Liver (tissue), 9 donors: Measurements from ENCODE around the gene BTBD7. TPM values are rescaled to one million over a fixed set of nuclear protein-coding genes. Genes with fewer than 3 reads are reported as not detected.

Source experiments
- DNase-seq: peaks from one replicate; pipeline ENCODE4 v3.0.0-alpha.2; 2017; ENCODE audit warnings: low spot score
- H3K27ac ChIP-seq, 2 donors: one replicate each; pipeline ENCODE4 v1.7.0; 2013; ENCODE audit warnings: inconsistent platforms in 2 of 2, low read length in 2 of 2, control low read depth in 1 of 2, low read depth in 1 of 2, mild to moderate bottlenecking in 1 of 2
- H3K27me3 ChIP-seq, 4 donors: one replicate each; pipeline versions ENCODE4 v1.6.1 to v1.7.0; 2013; ENCODE audit warnings: low read length in 3 of 4, inconsistent platforms in 1 of 4, mild to moderate bottlenecking in 1 of 4, moderate library complexity in 1 of 4; ENCODE audit not compliant: control insufficient read depth in 4 of 4, insufficient read depth in 4 of 4
- H3K36me3 ChIP-seq, 4 donors: one replicate each; pipeline versions ENCODE4 v1.6.1 to v1.7.0; 2013; ENCODE audit warnings: low read length in 3 of 4, mild to moderate bottlenecking in 3 of 4, low read depth in 1 of 4, moderate library complexity in 1 of 4; ENCODE audit not compliant: control insufficient read depth in 4 of 4, insufficient read depth in 3 of 4
- H3K4me1 ChIP-seq, 4 donors: one replicate each; pipeline versions ENCODE4 v1.6.1 to v1.7.0; 2013; ENCODE audit warnings: low read length in 3 of 4, mild to moderate bottlenecking in 3 of 4, moderate library complexity in 1 of 4; ENCODE audit not compliant: control insufficient read depth in 4 of 4, insufficient read depth in 4 of 4
- H3K4me3 ChIP-seq, 3 donors: one replicate each; pipeline versions ENCODE4 v1.6.1 to v1.7.0; 2013; ENCODE audit warnings: low read length in 3 of 3, control low read depth in 1 of 3, low read depth in 1 of 3, mild to moderate bottlenecking in 1 of 3
- H3K9ac ChIP-seq, 2 donors: one replicate each; pipeline ENCODE4 v1.7.0; 2013; ENCODE audit warnings: low read length in 2 of 2, mild to moderate bottlenecking in 2 of 2, moderate library complexity in 2 of 2, control low read depth in 1 of 2, low read depth in 1 of 2
- H3K9me3 ChIP-seq, 4 donors: one replicate each; pipeline versions ENCODE4 v1.6.1 to v1.7.0; 2013; ENCODE audit warnings: low read length in 3 of 4; ENCODE audit not compliant: control insufficient read depth in 4 of 4
- EGR1 ChIP-seq, 2 donors: IDR thresholded peaks; 2 replicates each; pipeline ENCODE4 v1.6.1; 2016 to 2018; ENCODE audit warnings: antibody characterized with exemption in 2 of 2, low read depth in 2 of 2
- FOXA1 ChIP-seq: IDR thresholded peaks from 2 replicates; pipeline ENCODE4 v1.6.1; 2016; ENCODE audit warnings: antibody characterized with exemption
- FOXA2 ChIP-seq: IDR thresholded peaks from 2 replicates; pipeline ENCODE4 v1.6.1; 2016; ENCODE audit warnings: antibody characterized with exemption
- GABPA ChIP-seq, 2 donors: IDR thresholded peaks in 1 of 2; conservative IDR thresholded peaks in 1 of 2; 2 replicates each; pipeline ENCODE4 v1.6.1; 2016; ENCODE audit warnings: antibody characterized with exemption in 2 of 2, mild to moderate bottlenecking in 1 of 2, moderate library complexity in 1 of 2
- HNF4A ChIP-seq, 2 donors: conservative IDR thresholded peaks; 2 replicates each; pipeline ENCODE4 v1.6.1; 2016; ENCODE audit warnings: antibody characterized with exemption in 2 of 2, mild to moderate bottlenecking in 2 of 2
- JUND ChIP-seq, 2 donors: IDR thresholded peaks; 2 replicates each; pipeline ENCODE4 v1.6.1; 2016; ENCODE audit warnings: antibody characterized with exemption in 2 of 2
- NR2F2 ChIP-seq: IDR thresholded peaks from 2 replicates; pipeline ENCODE4 v1.6.1; 2016; ENCODE audit warnings: antibody characterized with exemption
- RAD21 ChIP-seq, 2 donors: IDR thresholded peaks; 2 replicates each; pipeline ENCODE4 v1.6.1; 2016; ENCODE audit warnings: antibody characterized with exemption in 2 of 2, mild to moderate bottlenecking in 2 of 2
- RXRA ChIP-seq, 2 donors: IDR thresholded peaks; 2 replicates each; pipeline ENCODE4 v1.6.1; 2017 to 2018; ENCODE audit warnings: antibody characterized with exemption in 2 of 2, mild to moderate bottlenecking in 1 of 2
- SP1 ChIP-seq: IDR thresholded peaks from 2 replicates; pipeline ENCODE4 v1.6.1; 2018; ENCODE audit warnings: antibody characterized with exemption, mild to moderate bottlenecking
- YY1 ChIP-seq: IDR thresholded peaks from 2 replicates; pipeline ENCODE4 v1.6.1; 2016; ENCODE audit warnings: antibody characterized with exemption, mild to moderate bottlenecking
- WGBS: extraction: QIAGEN DNeasy Blood & Tissue Kit; methylation state at CpG from one replicate; pipeline ENCODE4 v1.1.7; 2013; 5-methylcytosine and 5-hydroxymethylcytosine counted together
- polyA plus RNA-seq, 2 donors: library from polyadenylated mRNA; stranded (reverse) in 1 of 2; unstranded in 1 of 2; fragments of 200-250 nt in 1 of 2; fragments of >200 nt in 1 of 2; fragmentation: Nextera tagmentation in 1 of 2; extraction: Ambion mirVana in 1 of 2; gene quantifications; one replicate each; pipeline versions ENCODE4 v1.2.1 to v1.2.3, GENCODE V29; 2013 to 2015
- total RNA-seq, 2 donors: library from RNA; depleted of rRNA; stranded (reverse); fragments of >200 nt; gene quantifications; one replicate each; pipeline ENCODE4 v1.2.3, GENCODE V29; 2014
- TF ChIP-seq, protein P1 (sequence below): IDR thresholded peaks from 2 replicates; pipeline ENCODE4 v1.6.1; 2016; ENCODE audit warnings: antibody characterized with exemption
- TF ChIP-seq, protein P2 (sequence below): fragments of 150-350 bp; IDR thresholded peaks from 2 replicates; pipeline ENCODE4 v1.5.1; 2017; ENCODE audit warnings: improper control_type of control experiment, low read depth, low read length; ENCODE audit not compliant: missing input control
- TF ChIP-seq, protein P3 (sequence below): IDR thresholded peaks from 2 replicates; pipeline ENCODE4 v1.6.1; 2016; ENCODE audit warnings: antibody characterized with exemption
- TF ChIP-seq, protein P4 (sequence below): IDR thresholded peaks from 2 replicates; pipeline ENCODE4 v1.6.1; 2016; ENCODE audit warnings: antibody characterized with exemption, mild to moderate bottlenecking
- TF ChIP-seq, protein P5 (sequence below): IDR thresholded peaks from 2 replicates; pipeline ENCODE4 v1.6.1; 2016; ENCODE audit warnings: antibody characterized with exemption
- donor health status: healthy.
- donor health status: healthy.
- donor health status: healthy.
- donor health status: healthy.
- donor health status: healthy.

The BTBD7 gene
- total and polyA plus RNA-seq, 4 donors, result 4.4 to 17.7 (median 10.2) TPM

DNA sequence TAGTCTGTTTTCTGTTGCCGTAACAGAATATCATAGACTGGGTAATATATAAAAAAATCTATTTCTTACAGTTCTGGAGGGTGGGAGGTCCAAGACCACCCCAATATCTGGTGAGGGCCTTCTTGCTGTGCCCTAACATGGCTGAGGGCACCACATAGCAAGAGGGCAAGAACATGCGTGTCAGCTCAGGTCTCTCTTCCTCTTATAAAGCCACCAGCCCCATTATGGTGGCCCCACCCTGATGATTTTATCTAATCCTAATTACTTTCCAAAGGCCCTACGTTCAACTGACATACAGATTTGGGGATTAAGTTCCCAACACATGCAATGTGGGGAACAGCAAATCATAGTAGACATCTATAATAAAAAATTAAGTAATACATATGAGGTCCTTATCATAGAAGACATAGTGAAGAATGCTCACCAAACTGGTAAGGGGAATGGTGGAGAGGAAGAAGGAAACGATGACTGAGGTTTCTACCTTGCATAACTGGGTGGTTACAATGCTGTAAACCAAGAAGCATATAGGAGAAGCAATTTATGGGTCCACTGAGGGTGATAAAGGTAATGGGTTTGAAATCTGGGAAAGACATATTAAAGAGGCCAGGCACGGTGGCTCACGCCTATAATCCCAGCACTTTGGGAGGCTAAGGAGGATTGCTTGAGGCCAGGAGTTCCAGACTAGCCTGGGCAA lies 27.0 kb downstream of the BTBD7 start:
- no peaks in the 10 kb centered on the region for H3K4me1 ChIP-seq
- 81% methylated on average over 6 of the region's 6 CpGs for WGBS

DNA sequence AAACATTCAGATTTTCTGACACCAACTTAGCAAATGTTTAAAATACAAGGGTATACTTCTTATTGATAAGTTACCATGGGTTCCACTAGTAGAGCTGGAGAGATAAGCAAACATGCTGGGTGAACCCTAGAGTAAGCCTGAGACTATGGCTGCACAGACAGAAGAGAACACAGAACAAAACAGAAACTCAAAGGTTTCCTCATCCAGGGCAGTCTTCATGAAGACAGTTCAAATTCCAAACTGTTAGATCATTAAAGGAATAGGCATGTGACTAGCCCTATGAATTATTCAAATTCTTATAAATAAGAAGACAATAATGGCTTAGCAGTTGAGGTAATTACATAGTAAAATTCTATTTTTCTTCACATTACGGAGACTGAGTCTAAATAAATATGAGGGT lies 28.1 kb downstream of the BTBD7 start:
- H3K4me1 ChIP-seq, result no peaks in the 10 kb centered on the region
- peak in 1 of 2 donors; percentile 15 for TF ChIP-seq HNF4A (conservative IDR thresholded peaks at IDR 0.05)
- no peak for TF ChIP-seq GABPA (IDR thresholded peaks at IDR 0.05 in 1 of 2, conservative IDR thresholded peaks at IDR 0.05 in 1 of 2)
- 97% methylated on average over 1 of the region's 1 CpG for WGBS
- H3K9me3 ChIP-seq, result no peaks in the 10 kb centered on the region
- H3K9ac ChIP-seq, result no peak overlapping the region
- no peak overlapping the region for H3K4me3 ChIP-seq
- DNase-seq, result no peak
- no peaks in the 10 kb centered on the region for H3K27me3 ChIP-seq
- no peaks in the 10 kb centered on the region for H3K36me3 ChIP-seq
- no peak overlapping the region for H3K27ac ChIP-seq

More for the DNA sequence above, 27.0 kb downstream of the BTBD7 start:
- TF ChIP-seq, protein P1, sequence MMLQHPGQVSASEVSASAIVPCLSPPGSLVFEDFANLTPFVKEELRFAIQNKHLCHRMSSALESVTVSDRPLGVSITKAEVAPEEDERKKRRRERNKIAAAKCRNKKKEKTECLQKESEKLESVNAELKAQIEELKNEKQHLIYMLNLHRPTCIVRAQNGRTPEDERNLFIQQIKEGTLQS, result no peak
- Histone ChIP-seq H3K9ac (no peak overlapping the region), H3K36me3 (no peaks in the 10 kb centered on the region), H3K4me3 (no peak overlapping the region), H3K27me3 (no peaks in the 10 kb centered on the region), H3K27ac (no peak overlapping the region), H3K9me3 (no peaks in the 10 kb centered on the region)
- no peak for DNase-seq

DNA sequence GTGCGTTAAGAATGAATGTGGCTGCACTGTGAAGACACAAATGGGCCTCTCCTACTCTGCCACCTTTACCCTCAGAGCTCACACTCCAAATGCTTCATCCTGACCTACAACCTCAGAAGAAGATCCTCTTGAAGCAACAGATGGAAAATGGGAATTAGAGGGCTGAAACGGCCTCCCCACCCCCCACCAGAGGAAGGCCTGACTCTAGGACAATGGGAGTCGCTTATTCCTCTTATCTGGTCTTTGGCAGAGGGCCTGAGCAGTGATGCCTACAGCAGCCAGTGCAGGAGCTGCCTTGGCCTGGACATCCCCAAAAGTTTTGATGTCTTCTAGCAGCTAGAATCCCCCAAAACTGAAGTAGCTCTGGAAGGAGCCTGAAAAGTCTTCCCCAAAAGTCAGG lies 29.2 kb downstream of the BTBD7 start:
- no peaks in the 10 kb centered on the region for H3K27me3 ChIP-seq
- no peak overlapping the region for H3K4me3 ChIP-seq
- no peaks in the 10 kb centered on the region for H3K36me3 ChIP-seq
- peak; percentile 54 for DNase-seq
- no peaks in the 10 kb centered on the region for H3K4me1 ChIP-seq
- 74% methylated on average over 3 of the region's 3 CpGs for WGBS
- no peak overlapping the region for H3K9ac ChIP-seq
- TF ChIP-seq EGR1 (IDR thresholded peaks at IDR 0.05; ENCODE audit: low read depth in 2 of 2), result no peak
- no peak for TF ChIP-seq NR2F2
- no peak for TF ChIP-seq JUND (IDR thresholded peaks at IDR 0.05)
- no peak for TF ChIP-seq RXRA (IDR thresholded peaks at IDR 0.05)
- no peak for TF ChIP-seq YY1
- TF ChIP-seq, protein P2, sequence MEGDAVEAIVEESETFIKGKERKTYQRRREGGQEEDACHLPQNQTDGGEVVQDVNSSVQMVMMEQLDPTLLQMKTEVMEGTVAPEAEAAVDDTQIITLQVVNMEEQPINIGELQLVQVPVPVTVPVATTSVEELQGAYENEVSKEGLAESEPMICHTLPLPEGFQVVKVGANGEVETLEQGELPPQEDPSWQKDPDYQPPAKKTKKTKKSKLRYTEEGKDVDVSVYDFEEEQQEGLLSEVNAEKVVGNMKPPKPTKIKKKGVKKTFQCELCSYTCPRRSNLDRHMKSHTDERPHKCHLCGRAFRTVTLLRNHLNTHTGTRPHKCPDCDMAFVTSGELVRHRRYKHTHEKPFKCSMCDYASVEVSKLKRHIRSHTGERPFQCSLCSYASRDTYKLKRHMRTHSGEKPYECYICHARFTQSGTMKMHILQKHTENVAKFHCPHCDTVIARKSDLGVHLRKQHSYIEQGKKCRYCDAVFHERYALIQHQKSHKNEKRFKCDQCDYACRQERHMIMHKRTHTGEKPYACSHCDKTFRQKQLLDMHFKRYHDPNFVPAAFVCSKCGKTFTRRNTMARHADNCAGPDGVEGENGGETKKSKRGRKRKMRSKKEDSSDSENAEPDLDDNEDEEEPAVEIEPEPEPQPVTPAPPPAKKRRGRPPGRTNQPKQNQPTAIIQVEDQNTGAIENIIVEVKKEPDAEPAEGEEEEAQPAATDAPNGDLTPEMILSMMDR, result no peak
- TF ChIP-seq, protein P1, result no peak
- TF ChIP-seq FOXA2, result no peak
- TF ChIP-seq, protein P3, sequence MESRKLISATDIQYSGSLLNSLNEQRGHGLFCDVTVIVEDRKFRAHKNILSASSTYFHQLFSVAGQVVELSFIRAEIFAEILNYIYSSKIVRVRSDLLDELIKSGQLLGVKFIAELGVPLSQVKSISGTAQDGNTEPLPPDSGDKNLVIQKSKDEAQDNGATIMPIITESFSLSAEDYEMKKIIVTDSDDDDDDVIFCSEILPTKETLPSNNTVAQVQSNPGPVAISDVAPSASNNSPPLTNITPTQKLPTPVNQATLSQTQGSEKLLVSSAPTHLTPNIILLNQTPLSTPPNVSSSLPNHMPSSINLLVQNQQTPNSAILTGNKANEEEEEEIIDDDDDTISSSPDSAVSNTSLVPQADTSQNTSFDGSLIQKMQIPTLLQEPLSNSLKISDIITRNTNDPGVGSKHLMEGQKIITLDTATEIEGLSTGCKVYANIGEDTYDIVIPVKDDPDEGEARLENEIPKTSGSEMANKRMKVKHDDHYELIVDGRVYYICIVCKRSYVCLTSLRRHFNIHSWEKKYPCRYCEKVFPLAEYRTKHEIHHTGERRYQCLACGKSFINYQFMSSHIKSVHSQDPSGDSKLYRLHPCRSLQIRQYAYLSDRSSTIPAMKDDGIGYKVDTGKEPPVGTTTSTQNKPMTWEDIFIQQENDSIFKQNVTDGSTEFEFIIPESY, result no peak
- no peak for TF ChIP-seq FOXA1
- TF ChIP-seq, protein P4, sequence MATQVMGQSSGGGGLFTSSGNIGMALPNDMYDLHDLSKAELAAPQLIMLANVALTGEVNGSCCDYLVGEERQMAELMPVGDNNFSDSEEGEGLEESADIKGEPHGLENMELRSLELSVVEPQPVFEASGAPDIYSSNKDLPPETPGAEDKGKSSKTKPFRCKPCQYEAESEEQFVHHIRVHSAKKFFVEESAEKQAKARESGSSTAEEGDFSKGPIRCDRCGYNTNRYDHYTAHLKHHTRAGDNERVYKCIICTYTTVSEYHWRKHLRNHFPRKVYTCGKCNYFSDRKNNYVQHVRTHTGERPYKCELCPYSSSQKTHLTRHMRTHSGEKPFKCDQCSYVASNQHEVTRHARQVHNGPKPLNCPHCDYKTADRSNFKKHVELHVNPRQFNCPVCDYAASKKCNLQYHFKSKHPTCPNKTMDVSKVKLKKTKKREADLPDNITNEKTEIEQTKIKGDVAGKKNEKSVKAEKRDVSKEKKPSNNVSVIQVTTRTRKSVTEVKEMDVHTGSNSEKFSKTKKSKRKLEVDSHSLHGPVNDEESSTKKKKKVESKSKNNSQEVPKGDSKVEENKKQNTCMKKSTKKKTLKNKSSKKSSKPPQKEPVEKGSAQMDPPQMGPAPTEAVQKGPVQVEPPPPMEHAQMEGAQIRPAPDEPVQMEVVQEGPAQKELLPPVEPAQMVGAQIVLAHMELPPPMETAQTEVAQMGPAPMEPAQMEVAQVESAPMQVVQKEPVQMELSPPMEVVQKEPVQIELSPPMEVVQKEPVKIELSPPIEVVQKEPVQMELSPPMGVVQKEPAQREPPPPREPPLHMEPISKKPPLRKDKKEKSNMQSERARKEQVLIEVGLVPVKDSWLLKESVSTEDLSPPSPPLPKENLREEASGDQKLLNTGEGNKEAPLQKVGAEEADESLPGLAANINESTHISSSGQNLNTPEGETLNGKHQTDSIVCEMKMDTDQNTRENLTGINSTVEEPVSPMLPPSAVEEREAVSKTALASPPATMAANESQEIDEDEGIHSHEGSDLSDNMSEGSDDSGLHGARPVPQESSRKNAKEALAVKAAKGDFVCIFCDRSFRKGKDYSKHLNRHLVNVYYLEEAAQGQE, result no peak
- no peak for TF ChIP-seq GABPA (IDR thresholded peaks at IDR 0.05 in 1 of 2, conservative IDR thresholded peaks at IDR 0.05 in 1 of 2)
- TF ChIP-seq SP1, result no peak
- TF ChIP-seq, protein P5, sequence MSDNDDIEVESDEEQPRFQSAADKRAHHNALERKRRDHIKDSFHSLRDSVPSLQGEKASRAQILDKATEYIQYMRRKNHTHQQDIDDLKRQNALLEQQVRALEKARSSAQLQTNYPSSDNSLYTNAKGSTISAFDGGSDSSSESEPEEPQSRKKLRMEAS, result no peak
- TF ChIP-seq HNF4A (conservative IDR thresholded peaks at IDR 0.05), result no peak
- no peak for TF ChIP-seq RAD21 (IDR thresholded peaks at IDR 0.05)
- no peaks in the 10 kb centered on the region for H3K9me3 ChIP-seq
- no peak overlapping the region for H3K27ac ChIP-seq
